Measurements from ENCODE around the gene TSC22D2. TPM values are rescaled to one million over a fixed set of nuclear protein-coding genes. Genes with fewer than 3 reads are reported as not detected.
"Not testable (repeated sequence)": the region's sequence is repeated elsewhere in the genome, so short reads cannot be mapped to it uniquely, and the experiment has no call there.

The TSC22D2 gene
- total RNA-seq, 1 donor from 2014 or later, result 22.7 TPM

DNA sequence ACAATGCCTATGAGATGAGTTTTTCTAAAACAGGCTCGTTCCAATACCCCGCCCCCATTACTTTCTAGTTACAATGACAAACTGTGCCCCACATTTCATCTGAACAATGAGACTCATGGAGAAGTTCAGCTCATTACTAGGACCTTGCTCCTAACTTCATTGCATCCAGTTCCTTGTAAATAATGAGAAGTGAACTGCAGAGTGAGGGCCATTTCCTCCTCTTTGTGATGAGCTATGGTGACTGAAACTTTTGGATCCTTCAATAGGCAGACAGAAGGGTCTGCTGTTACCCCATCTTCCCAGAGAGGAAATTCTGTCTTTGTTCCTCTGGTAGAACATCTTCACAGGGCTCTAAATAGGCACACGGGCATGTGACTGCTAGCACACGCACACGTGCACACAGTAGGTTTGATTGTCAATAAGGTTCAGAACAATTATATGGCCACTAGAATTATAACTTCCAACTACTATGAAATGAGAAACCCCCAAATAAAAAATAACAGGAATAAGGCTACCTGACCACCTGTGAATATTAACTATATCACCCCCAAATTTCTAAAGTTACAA, 86.4 kb downstream of the TSC22D2 start:
- no peak for DNase-seq (ENCODE audit: low spot score)
- no peaks in the 10 kb centered on the region for H3K36me3 Mint-ChIP-seq (ENCODE audit: low read depth)
- H3K9me3 Mint-ChIP-seq, result peaks cover under 1% of the 10 kb centered on the region
- intact Hi-C loops (cut with micrococcal nuclease), result loop anchor here (10.0 kb wide), 1 partner anchor 560 kb away; no protein-coding TSS in a partner anchor
- H3K27me3 Mint-ChIP-seq (ENCODE audit: insufficient read depth), result peaks cover 5% of the 10 kb centered on the region
- H3K4me3 Mint-ChIP-seq, result no peak overlapping the region
- no peak overlapping the region for H3K27ac Mint-ChIP-seq
- H3K4me1 Mint-ChIP-seq (ENCODE audit: low read depth), result no peaks in the 10 kb centered on the region

DNA sequence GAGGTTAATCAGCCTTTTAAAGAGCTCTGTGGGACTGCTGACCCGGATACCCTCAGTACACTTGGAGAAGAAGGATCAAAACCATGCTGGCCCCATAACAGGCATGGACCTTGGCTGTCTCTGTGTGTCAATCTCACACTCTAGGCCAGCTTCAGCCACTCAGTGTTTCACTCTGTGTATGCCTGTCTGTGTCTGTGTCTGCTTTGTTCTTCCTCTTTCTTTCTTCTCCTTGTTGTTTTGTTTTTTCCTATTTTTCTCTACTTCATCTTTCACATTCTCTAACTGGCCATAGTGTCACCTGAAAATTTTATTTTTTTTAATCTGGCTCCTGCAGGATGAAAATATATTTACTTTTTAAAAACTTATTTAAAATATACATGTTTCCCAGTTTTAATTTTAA, 87.1 kb downstream of the TSC22D2 start:
- no peak for DNase-seq (ENCODE audit: low spot score)
- Mint-ChIP-seq H3K36me3 (ENCODE audit: low read depth) (no peaks in the 10 kb centered on the region), H3K4me1 (ENCODE audit: low read depth) (no peaks in the 10 kb centered on the region), H3K4me3 (no peak overlapping the region), H3K27ac (no peak overlapping the region), H3K9me3 (no peaks in the 10 kb centered on the region), H3K27me3 (ENCODE audit: insufficient read depth) (peaks cover 5% of the 10 kb centered on the region)
- intact Hi-C loops (cut with micrococcal nuclease), result loop anchor here (1.0 to 10.0 kb wide), 6 partner anchors 84 to 560 kb away; no protein-coding TSS in a partner anchor

DNA sequence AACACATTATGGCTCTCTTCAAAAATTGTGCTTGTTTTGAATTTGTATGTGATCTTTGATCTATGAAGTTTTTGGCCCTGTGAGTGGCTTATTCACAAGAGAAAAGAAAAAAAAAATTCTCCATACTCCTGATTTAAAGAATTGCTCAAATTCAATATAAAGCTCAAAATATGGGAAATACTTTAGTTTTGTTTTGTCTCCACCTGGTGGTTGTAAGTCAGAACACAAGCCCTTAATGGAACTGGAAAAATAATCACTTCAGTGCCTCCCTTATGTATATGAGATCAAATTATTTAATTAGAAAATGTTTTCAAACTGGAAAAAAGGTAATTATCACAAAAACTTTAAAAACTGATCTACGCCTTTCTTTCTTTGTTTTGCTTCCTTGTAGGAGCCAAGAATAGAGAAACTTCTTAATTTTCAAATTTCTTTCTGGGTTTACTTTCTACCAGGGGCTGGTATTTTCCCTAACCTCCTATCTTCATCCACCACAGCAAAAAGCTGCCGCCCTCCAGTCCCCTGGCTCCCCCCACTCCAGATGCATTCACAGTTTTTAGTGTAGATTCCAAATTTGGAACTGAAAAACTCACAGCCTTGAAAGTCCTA, 87.6 kb downstream of the TSC22D2 start:
- DNase-seq (ENCODE audit: low spot score), result no peak
- Mint-ChIP-seq H3K36me3 (ENCODE audit: low read depth) (no peaks in the 10 kb centered on the region), H3K4me1 (ENCODE audit: low read depth) (no peaks in the 10 kb centered on the region), H3K27ac (no peak overlapping the region), H3K27me3 (ENCODE audit: insufficient read depth) (peaks cover 5% of the 10 kb centered on the region), H3K9me3 (no peaks in the 10 kb centered on the region), H3K4me3 (no peak overlapping the region)
- intact Hi-C loops (cut with micrococcal nuclease), result loop anchor here (1.0 to 10.0 kb wide), 6 partner anchors 84 to 561 kb away; no protein-coding TSS in a partner anchor

DNA sequence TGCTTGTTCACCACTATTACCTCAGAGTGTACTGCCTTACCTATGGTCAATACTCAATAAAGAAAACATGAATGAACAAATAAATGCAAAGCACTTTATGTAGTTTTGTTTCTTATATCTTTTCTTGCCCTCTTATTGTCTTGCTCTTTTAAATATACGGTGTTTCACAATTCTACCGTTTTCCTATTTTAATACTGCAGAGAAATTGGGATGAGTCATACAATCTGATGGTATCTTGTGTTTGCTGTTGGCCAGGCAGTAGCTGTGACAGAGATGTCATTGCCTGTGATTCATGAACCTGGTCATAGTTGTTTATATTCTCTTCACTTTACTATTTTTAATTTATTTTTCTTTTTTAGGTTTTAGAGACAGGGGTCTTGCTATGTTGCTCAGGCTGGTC, 89.9 kb downstream of the TSC22D2 start:
- DNase-seq (ENCODE audit: low spot score), result no peak
- H3K27me3 Mint-ChIP-seq (ENCODE audit: insufficient read depth), result peaks cover 5% of the 10 kb centered on the region
- H3K9me3 Mint-ChIP-seq, result peaks cover 12% of the 10 kb centered on the region
- no peak overlapping the region for H3K27ac Mint-ChIP-seq
- H3K4me1 Mint-ChIP-seq (ENCODE audit: low read depth), result no peaks in the 10 kb centered on the region
- no peak overlapping the region for H3K4me3 Mint-ChIP-seq
- intact Hi-C loops (cut with micrococcal nuclease), result loop anchor here (5.0 to 10.0 kb wide), 2 partner anchors 196 to 563 kb away; no protein-coding TSS in a partner anchor
- H3K36me3 Mint-ChIP-seq (ENCODE audit: low read depth), result peaks cover 2% of the 10 kb centered on the region

DNA sequence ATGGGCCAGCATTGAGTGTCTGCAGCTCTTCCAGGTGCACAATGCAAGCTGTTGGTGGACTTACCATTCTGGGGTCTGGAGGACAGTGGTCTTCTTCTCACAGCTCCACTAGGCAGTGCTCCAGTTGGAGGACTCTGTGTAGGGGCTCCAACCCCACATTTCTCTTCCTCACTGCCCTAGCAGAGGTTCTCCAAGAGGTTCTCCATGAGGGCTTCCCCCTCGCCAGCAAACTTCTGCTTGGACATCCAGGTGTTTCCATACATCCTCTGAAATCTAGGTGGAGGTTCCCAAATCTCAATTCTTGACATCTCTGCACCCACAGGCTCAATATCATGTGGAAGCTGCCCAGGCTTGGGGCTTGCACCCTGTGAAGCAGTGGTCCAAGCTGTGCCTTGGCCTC, 92.9 kb downstream of the TSC22D2 start:
- H3K27me3 Mint-ChIP-seq (ENCODE audit: insufficient read depth); H3K4me3 Mint-ChIP-seq: not testable (repeated sequence)
- H3K9me3 Mint-ChIP-seq, result peaks cover 12% of the 10 kb centered on the region

DNA sequence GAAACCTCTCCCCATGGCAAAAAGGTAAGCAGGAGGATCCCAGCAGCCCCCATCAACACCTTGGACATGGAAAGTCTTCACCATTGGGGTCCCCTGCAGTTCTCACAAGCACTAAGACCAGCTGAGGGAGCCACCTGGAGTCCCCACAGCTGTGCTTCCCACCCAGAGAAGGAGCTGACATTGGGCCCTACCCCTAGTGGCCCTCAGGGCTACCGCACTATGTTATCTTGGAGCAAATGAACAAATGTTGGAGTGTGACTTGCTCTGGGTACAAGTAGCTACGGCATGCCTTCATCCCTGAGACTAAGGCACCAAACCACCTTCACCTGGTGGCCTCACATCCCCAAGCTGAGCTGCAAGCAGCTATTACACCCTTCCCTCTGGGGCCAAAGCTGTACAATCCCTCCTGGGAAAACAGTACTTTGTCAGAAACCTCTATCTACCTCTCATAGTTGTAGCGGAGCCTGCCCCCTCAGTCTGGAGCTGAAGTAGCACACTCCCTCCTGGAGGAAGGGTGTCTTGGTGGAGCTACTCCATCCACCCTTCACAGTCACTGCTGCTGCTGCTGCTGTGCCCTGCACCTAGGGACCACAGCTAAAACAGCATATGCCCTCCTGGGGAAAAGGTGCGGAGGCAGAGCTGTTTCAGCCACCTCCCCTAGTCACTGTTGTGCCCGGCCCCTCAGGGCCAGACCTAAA, 95.5 kb downstream of the TSC22D2 start:
- H3K4me1 Mint-ChIP-seq (ENCODE audit: low read depth), result no peaks in the 10 kb centered on the region
- intact Hi-C loops (cut with micrococcal nuclease), result no loop called here
- H3K27ac Mint-ChIP-seq, result no peak overlapping the region
- no peak overlapping the region for H3K4me3 Mint-ChIP-seq
- DNase-seq (ENCODE audit: low spot score), result no peak
- peaks cover 4% of the 10 kb centered on the region for H3K27me3 Mint-ChIP-seq (ENCODE audit: insufficient read depth)
- H3K36me3 Mint-ChIP-seq (ENCODE audit: low read depth), result peaks cover 2% of the 10 kb centered on the region
- H3K9me3 Mint-ChIP-seq, result peaks cover 12% of the 10 kb centered on the region

More for the DNA sequence above, 92.9 kb downstream of the TSC22D2 start:
- intact Hi-C loops (cut with micrococcal nuclease); H3K4me1 Mint-ChIP-seq (ENCODE audit: low read depth); DNase-seq (ENCODE audit: low spot score); H3K27ac Mint-ChIP-seq; H3K36me3 Mint-ChIP-seq (ENCODE audit: low read depth): not testable (repeated sequence)

DNA sequence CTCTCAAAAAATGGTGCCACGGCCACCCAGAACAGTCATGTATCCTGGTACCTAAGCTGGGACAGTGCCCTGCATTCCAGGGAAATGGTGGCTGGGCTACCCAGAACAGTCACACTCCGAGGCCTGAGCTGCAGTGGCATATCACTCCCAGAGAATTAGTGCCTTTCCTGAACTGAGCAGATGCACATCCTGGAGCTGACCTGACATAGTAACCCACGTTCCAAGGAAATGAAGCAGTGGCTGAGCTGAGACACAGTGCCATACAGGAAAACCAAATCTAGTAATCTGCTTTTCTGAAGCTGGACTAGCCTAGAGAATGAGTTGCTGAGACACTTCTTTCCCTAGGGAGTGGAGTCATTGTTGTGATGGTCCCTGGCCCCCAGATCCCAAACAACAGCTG, 96.4 kb downstream of the TSC22D2 start:
- intact Hi-C loops (cut with micrococcal nuclease), result no loop called here

DNA sequence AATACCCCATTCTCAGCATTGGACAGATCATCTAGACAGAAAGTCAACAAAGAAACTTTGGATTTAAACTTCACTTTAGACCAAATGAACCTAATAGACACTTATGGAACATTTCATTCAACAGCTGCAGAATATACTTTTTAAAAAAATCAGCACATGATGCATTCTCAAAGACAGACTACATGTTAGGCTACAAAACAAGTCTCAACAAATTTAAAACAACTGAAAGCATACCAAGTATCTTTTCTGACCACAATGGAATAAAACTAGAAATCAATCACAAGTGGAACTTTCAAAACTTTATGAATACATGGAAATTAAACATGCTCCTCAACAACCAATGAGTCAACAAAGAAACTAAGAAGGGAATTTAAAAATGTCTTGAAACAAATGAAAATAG, 100.3 kb downstream of the TSC22D2 start:
- no peak overlapping the region for H3K4me3 Mint-ChIP-seq
- no peak overlapping the region for H3K27ac Mint-ChIP-seq
- H3K27me3 Mint-ChIP-seq (ENCODE audit: insufficient read depth), result peaks cover 17% of the 10 kb centered on the region
- H3K9me3 Mint-ChIP-seq, result no peaks in the 10 kb centered on the region
- H3K4me1 Mint-ChIP-seq (ENCODE audit: low read depth), result no peaks in the 10 kb centered on the region
- H3K36me3 Mint-ChIP-seq (ENCODE audit: low read depth), result no peaks in the 10 kb centered on the region
- no peak for DNase-seq (ENCODE audit: low spot score)
- intact Hi-C loops (cut with micrococcal nuclease), result no loop called here

More for the DNA sequence above, 96.4 kb downstream of the TSC22D2 start:
- Mint-ChIP-seq H3K9me3 (peaks cover 12% of the 10 kb centered on the region), H3K4me3 (no peak overlapping the region), H3K36me3 (ENCODE audit: low read depth) (peaks cover 2% of the 10 kb centered on the region), H3K27ac (no peak overlapping the region), H3K4me1 (ENCODE audit: low read depth) (no peaks in the 10 kb centered on the region), H3K27me3 (ENCODE audit: insufficient read depth) (peaks cover 12% of the 10 kb centered on the region)
- DNase-seq (ENCODE audit: low spot score), result no peak

DNA sequence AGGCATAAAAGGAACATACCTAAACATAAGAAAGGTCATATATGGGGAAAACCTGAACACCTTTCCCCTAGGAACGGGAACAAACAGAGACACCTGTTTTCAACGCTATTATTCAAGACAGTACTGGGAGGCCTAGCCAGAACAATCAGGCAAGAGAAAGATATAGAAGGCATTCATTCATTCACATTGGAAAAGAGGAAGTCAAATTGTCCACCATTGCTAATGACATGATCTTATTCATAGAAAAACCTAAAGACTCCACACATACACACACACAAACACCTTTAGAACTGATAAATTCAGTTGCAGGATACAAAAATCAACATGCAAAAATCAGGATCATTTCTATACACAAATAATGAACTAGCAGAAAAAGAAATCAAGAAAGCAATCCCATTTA, 101.7 kb downstream of the TSC22D2 start:
- H3K36me3 Mint-ChIP-seq (ENCODE audit: low read depth), result no peaks in the 10 kb centered on the region
- no peak overlapping the region for H3K4me3 Mint-ChIP-seq
- no peak overlapping the region for H3K27ac Mint-ChIP-seq
- H3K27me3 Mint-ChIP-seq (ENCODE audit: insufficient read depth), result peaks cover 17% of the 10 kb centered on the region
- no peaks in the 10 kb centered on the region for H3K4me1 Mint-ChIP-seq (ENCODE audit: low read depth)
- no peaks in the 10 kb centered on the region for H3K9me3 Mint-ChIP-seq
- intact Hi-C loops (cut with micrococcal nuclease), result no loop called here
- no peak for DNase-seq (ENCODE audit: low spot score)

DNA sequence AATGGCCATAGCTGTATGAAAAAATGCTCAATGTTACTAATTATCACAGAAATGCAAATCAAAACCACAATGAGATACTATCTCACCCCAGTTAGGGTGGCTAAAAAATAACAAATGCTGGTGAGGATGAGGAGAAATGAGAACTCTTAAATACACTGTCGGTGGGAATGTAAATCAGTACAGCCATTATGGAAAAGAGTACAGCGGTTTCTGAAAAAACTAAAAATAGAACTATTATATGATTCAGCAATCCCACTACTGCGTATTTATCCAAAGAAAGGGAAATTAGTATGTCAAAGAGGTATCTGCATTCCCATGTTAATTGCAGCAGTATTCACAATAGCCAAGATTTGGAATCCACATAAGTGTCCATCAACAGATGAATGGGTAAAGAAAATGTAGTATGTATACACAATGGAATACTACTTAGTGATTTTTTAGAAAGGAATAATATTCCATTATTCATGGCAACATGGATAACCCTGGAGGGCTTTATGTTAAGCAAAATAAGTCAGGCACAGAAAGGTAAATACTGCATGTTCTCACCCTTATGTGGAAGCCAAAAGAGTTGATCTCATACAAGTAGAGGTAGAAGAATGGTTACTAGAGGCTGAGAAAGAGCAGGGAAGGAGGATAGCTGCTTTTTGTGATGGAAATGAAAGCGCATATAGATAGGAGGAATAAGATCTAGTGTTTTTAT, 103.2 kb downstream of the TSC22D2 start:
- Mint-ChIP-seq H3K4me1 (ENCODE audit: low read depth) (no peaks in the 10 kb centered on the region), H3K36me3 (ENCODE audit: low read depth) (peaks cover 2% of the 10 kb centered on the region), H3K4me3 (no peak overlapping the region), H3K27ac (no peak overlapping the region), H3K9me3 (no peaks in the 10 kb centered on the region), H3K27me3 (ENCODE audit: insufficient read depth) (peaks cover 17% of the 10 kb centered on the region)
- intact Hi-C loops (cut with micrococcal nuclease), result no loop called here
- no peak for DNase-seq (ENCODE audit: low spot score)

DNA sequence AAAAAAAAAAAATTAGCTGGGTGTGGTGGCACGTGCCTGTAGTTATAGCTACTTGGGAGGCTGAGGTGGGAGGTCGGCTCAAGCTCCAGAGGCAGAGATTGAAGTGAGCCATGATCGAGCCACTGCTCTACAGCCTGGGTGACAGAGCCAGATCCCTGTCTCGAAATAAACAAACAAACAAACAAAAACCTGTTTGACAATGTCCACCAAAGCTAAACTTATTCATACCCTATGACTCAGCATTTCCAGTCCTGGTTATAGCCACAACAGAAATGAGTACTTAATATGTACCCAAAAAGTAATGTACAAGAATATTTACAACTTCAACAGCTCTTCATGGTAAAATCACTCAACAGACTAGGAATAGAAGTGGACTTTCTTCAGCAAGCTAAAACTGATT, 107.1 kb downstream of the TSC22D2 start:
- no peak overlapping the region for H3K4me3 Mint-ChIP-seq
- no peak overlapping the region for H3K27ac Mint-ChIP-seq
- intact Hi-C loops (cut with micrococcal nuclease), result no loop called here
- peaks cover 12% of the 10 kb centered on the region for H3K9me3 Mint-ChIP-seq
- peaks cover 2% of the 10 kb centered on the region for H3K36me3 Mint-ChIP-seq (ENCODE audit: low read depth)
- no peak for DNase-seq (ENCODE audit: low spot score)
- peaks cover 4% of the 10 kb centered on the region for H3K27me3 Mint-ChIP-seq (ENCODE audit: insufficient read depth)
- no peaks in the 10 kb centered on the region for H3K4me1 Mint-ChIP-seq (ENCODE audit: low read depth)
